Lung (tissue), 12 donors: ENCODE measurements around the gene THADA. TPM values are rescaled to one million over a fixed set of nuclear protein-coding genes. Genes with fewer than 3 reads are reported as not detected.

ENCODE experiments used
- ATAC-seq: fragments of 200-7000 bp; cut with Tn5 transposase; one replicate; pipeline ENCODE4 v1.9.1; 2020; ENCODE audit warnings: moderate number of reproducible peaks; ENCODE audit not compliant: insufficient read depth, low FRiP score
- DNase-seq, 3 donors: peaks; one replicate each; pipeline ENCODE4 v3.0.0-alpha.2; 2013 to 2017
- H3K27ac ChIP-seq, 2 donors: one replicate each; pipeline ENCODE4 v1.5.1; 2013; ENCODE audit warnings: mild to moderate bottlenecking in 2 of 2, moderate library complexity in 2 of 2, control low read depth in 1 of 2, inconsistent platforms in 1 of 2, low read depth in 1 of 2, low read length in 1 of 2
- H3K27me3 ChIP-seq, 3 donors: one replicate each; pipeline ENCODE4 v1.5.1; 2013; ENCODE audit warnings: low read length in 2 of 3; ENCODE audit not compliant: control insufficient read depth in 3 of 3, insufficient read depth in 3 of 3
- H3K36me3 ChIP-seq, 4 donors: one replicate each; pipeline ENCODE4 v1.5.1; 2013; ENCODE audit warnings: low read length in 4 of 4, mild to moderate bottlenecking in 1 of 4, moderate library complexity in 1 of 4; ENCODE audit not compliant: control insufficient read depth in 4 of 4, insufficient read depth in 4 of 4
- H3K4me1 ChIP-seq, 5 donors: one replicate each; pipeline ENCODE4 v1.5.1; 2013; ENCODE audit warnings: low read length in 5 of 5, mild to moderate bottlenecking in 2 of 5, moderate library complexity in 1 of 5; ENCODE audit not compliant: control insufficient read depth in 5 of 5, insufficient read depth in 5 of 5
- H3K4me3 ChIP-seq: one replicate; pipeline ENCODE4 v1.5.1; 2013; ENCODE audit warnings: mild to moderate bottlenecking, control low read depth, moderate library complexity
- H3K9ac ChIP-seq, 2 donors: one replicate each; pipeline ENCODE4 v1.5.1; 2013; ENCODE audit warnings: low read length in 2 of 2, control low read depth in 1 of 2; ENCODE audit not compliant: insufficient read depth in 1 of 2
- H3K9me3 ChIP-seq, 4 donors: one replicate each; pipeline ENCODE4 v1.5.1; 2013; ENCODE audit warnings: low read length in 3 of 4, mild to moderate bottlenecking in 1 of 4, moderate library complexity in 1 of 4; ENCODE audit not compliant: control insufficient read depth in 4 of 4, insufficient read depth in 3 of 4
- WGBS, 2 donors: extraction: QIAGEN DNeasy Blood & Tissue Kit; methylation state at CpG; one replicate each; pipeline ENCODE4 v1.1.7; 2013; 5-methylcytosine and 5-hydroxymethylcytosine counted together
- polyA plus RNA-seq, 2 donors: library from polyadenylated mRNA; stranded (reverse); fragments of 200-250 nt; gene quantifications; one replicate each; pipeline ENCODE4 v1.2.1, GENCODE V29; 2013
- total RNA-seq, 2 donors: library from RNA; depleted of rRNA in 1 of 2; stranded (reverse); fragments of >200 nt in 1 of 2; gene quantifications; one replicate each; pipeline ENCODE4 v1.2.1, GENCODE V29; 2014 to 2021
- TF ChIP-seq, protein P1 (sequence below): IDR thresholded peaks from 2 replicates; pipeline ENCODE4 v1.5.1; 2012; ENCODE audit warnings: mild to moderate bottlenecking; ENCODE audit errors: control extremely low read depth, extremely low read depth
- donor health status: control.
- donor health status: control.
- donor health status: Bipolar disorder and iron deficiency.
- donor health status: healthy.
- donor health status: DM: yes; HTN: yes; CAD: no.

The THADA gene
- total and polyA plus RNA-seq, 4 donors, result 11.3 to 72.5 (median 25.2) TPM

DNA sequence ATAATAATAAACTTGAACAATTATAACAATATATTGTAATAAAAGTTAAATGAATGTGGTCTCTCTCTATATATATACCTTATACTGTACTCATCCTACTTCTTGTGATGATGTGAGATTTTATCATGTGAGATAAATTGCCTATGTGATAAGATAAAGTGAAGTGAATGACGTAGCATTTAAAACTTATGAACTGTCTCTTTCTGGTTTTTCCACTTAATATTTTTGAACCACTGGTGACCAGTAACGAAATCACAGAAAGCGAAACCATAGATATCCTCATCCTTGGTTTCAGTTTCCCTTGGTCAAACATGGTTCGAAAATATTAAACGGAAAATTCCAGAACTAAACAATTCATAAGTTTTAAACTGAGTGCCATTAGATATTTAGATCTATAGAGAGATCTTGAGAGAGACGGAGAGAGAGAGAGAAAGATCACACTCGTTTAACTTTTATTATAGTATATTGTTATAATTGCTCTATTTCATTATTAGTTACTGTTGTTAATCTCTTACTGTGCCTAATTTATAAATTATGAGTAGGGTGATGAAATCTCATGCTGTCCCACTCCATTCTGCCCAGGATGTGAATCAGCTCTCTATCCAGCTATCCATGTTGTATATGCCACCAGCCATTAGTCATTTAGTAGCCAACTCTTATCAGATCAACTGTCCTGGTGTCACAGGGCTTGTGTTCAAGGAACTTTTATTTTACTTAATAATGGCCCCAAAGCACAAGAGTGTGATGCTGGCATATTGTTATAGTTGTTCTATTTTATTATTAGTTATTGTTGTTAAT lies 156.8 kb downstream of the THADA start:
- Histone ChIP-seq H3K9ac (no peak overlapping the region), H3K36me3 (no peaks in the 10 kb centered on the region), H3K4me3 (no peak overlapping the region), H3K27me3 (no peaks in the 10 kb centered on the region), H3K4me1 (no peaks in the 10 kb centered on the region), H3K27ac (no peak overlapping the region), H3K9me3 (no peaks in the 10 kb centered on the region)
- TF ChIP-seq, protein P1, sequence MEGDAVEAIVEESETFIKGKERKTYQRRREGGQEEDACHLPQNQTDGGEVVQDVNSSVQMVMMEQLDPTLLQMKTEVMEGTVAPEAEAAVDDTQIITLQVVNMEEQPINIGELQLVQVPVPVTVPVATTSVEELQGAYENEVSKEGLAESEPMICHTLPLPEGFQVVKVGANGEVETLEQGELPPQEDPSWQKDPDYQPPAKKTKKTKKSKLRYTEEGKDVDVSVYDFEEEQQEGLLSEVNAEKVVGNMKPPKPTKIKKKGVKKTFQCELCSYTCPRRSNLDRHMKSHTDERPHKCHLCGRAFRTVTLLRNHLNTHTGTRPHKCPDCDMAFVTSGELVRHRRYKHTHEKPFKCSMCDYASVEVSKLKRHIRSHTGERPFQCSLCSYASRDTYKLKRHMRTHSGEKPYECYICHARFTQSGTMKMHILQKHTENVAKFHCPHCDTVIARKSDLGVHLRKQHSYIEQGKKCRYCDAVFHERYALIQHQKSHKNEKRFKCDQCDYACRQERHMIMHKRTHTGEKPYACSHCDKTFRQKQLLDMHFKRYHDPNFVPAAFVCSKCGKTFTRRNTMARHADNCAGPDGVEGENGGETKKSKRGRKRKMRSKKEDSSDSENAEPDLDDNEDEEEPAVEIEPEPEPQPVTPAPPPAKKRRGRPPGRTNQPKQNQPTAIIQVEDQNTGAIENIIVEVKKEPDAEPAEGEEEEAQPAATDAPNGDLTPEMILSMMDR, result no peak
- no peak for DNase-seq
- WGBS, 2 donors, result 63 to 78% methylated on average over 7 of the region's 7 CpGs
- no peak for ATAC-seq

DNA sequence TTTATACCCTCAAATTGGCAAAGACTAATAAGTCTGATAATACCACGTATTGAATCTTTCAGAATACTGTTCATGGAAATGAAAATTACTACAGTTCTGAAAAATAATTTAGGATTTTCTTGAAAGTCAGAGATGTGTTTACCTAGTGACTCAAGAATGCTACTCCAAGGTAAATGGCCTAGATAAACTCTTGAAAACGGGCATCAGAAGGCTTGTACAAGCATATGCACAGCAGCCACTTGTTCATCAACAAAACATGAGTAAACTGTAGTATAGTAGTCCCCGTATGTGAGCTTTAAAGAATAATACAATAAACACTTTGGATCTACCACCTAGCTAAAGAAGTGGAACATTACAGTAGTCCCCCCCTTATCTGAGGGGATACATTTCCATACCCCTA lies 157.5 kb downstream of the THADA start:
- H3K27ac ChIP-seq, result no peak overlapping the region
- TF ChIP-seq, protein P1, result no peak
- H3K4me1 ChIP-seq, result no peaks in the 10 kb centered on the region
- no peaks in the 10 kb centered on the region for H3K36me3 ChIP-seq
- no peaks in the 10 kb centered on the region for H3K27me3 ChIP-seq
- no peak for DNase-seq
- WGBS, 2 donors, result 72 to 91% methylated on average over 3 of the region's 3 CpGs
- no peak overlapping the region for H3K9ac ChIP-seq
- H3K9me3 ChIP-seq, result no peaks in the 10 kb centered on the region
- no peak for ATAC-seq
- H3K4me3 ChIP-seq, result no peak overlapping the region

DNA sequence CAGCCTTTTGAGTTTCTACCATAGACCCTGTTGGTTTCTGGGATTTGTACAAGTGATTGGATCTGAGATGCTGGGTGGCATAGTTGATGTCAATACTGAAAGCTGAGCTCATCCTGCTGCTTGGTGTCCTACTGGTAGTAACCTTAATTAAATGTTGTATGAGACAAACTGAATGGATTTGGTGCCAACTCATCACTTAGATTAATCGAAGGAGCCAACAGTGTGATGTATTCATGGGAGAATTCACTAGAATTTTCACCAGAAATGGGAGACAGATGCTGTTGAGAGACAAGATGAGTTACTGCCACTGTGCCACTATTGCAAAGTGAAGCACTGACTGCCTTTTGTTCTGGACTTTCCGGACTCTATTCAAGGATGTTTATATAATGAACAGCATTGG lies 158.5 kb downstream of the THADA start:
- Histone ChIP-seq H3K36me3 (peaks cover 0 to 2% (median 0%) of the 10 kb centered on the region in 4 donors), H3K9me3 (no peaks in the 10 kb centered on the region), H3K4me3 (no peak overlapping the region), H3K9ac (no peak overlapping the region), H3K27ac (no peak overlapping the region), H3K27me3 (no peaks in the 10 kb centered on the region), H3K4me1 (no peaks in the 10 kb centered on the region)
- ATAC-seq (no peak), DNase-seq (no peak)
- 71 to 78% methylated on average over 2 of the region's 2 CpGs for WGBS, 2 donors
- TF ChIP-seq, protein P1, result no peak
